Fibroblast of lung (primary cell): ENCODE results near the gene LUC7L. TPM values are rescaled to one million over a fixed set of nuclear protein-coding genes. Genes with fewer than 3 reads are reported as not detected.

Experiments used
- DNase-seq, 2 donors: peaks; one replicate each; pipeline versions ENCODE4 v3.0.0 to v3.0.0-alpha.2; 2010; ENCODE audit warnings: low read depth in 2 of 2
- H2AFZ ChIP-seq: 2 replicates; pipeline ENCODE4 v1.5.1; 2012; ENCODE audit warnings: low read length, control low read depth, inconsistent platforms
- H3K27ac ChIP-seq: 2 replicates; pipeline ENCODE4 v1.5.1; 2011; ENCODE audit warnings: low read length, control low read depth; ENCODE audit not compliant: insufficient read depth
- H3K27me3 ChIP-seq: 2 replicates; pipeline ENCODE4 v1.5.1; 2011; ENCODE audit warnings: mild to moderate bottlenecking, low read length; ENCODE audit not compliant: control insufficient read depth, insufficient read depth
- H3K36me3 ChIP-seq: 2 replicates; pipeline ENCODE4 v1.5.1; 2011; ENCODE audit warnings: low read length; ENCODE audit not compliant: control insufficient read depth, insufficient read depth
- H3K4me1 ChIP-seq: 2 replicates; pipeline ENCODE4 v1.5.1; 2011; ENCODE audit warnings: low read length; ENCODE audit not compliant: control insufficient read depth, insufficient read depth; ENCODE audit errors: extremely low read depth
- H3K4me2 ChIP-seq: 2 replicates; pipeline ENCODE4 v1.5.1; 2011; ENCODE audit warnings: low read length, control low read depth; ENCODE audit not compliant: insufficient read depth; ENCODE audit errors: extremely low read depth
- H3K4me3 ChIP-seq, 4 experiments: fragments of 200-600 bp in 1 of 4; sonication (generic) in 1 of 4; replicated peaks in 1 of 4; 2 replicates each; pipeline ENCODE4 v1.5.1; 2011 to 2016; ENCODE audit warnings: low read length in 4 of 4, low read depth in 3 of 4, mild to moderate bottlenecking in 3 of 4, control low read depth in 2 of 4, inconsistent platforms in 1 of 4, mixed read lengths in 1 of 4; ENCODE audit not compliant: insufficient read depth in 1 of 4; ENCODE audit errors: control extremely low read depth in 1 of 4
- H3K79me2 ChIP-seq: 2 replicates; pipeline ENCODE4 v1.5.1; 2012; ENCODE audit warnings: mild to moderate bottlenecking, low read length, inconsistent platforms; ENCODE audit not compliant: control insufficient read depth, insufficient read depth
- H3K9ac ChIP-seq: 2 replicates; pipeline ENCODE4 v1.5.1; 2011; ENCODE audit warnings: mild to moderate bottlenecking, low read length, control low read depth; ENCODE audit not compliant: insufficient read depth
- H3K9me3 ChIP-seq: 2 replicates; pipeline ENCODE4 v1.5.1; 2012; ENCODE audit warnings: low read depth, low read length; ENCODE audit not compliant: control insufficient read depth, insufficient read depth
- H4K20me1 ChIP-seq: 2 replicates; pipeline ENCODE4 v1.5.1; 2011; ENCODE audit warnings: low read length; ENCODE audit not compliant: control insufficient read depth, insufficient read depth; ENCODE audit errors: extremely low read depth
- CTCF ChIP-seq, 2 donors: IDR thresholded peaks in 1 of 2; conservative IDR thresholded peaks in 1 of 2; 1 replicate in 1 of 2; 2 replicates in 1 of 2; pipeline ENCODE4 v1.5.1; 2011 to 2012; ENCODE audit warnings: low read length in 2 of 2, control low read depth in 1 of 2, inconsistent platforms in 1 of 2, low read depth in 1 of 2, mild to moderate bottlenecking in 1 of 2
- EZH2 ChIP-seq: IDR thresholded peaks from 2 replicates; pipeline ENCODE4 v1.5.1; 2012; ENCODE audit warnings: low read length, control low read depth, mild to moderate bottlenecking; ENCODE audit errors: missing control alignments
- polyA minus RNA-seq: library from RNA; depleted of rRNA, polyadenylated mRNA; stranded (reverse); fragments of >200 nt; gene quantifications from 2 replicates; pipeline ENCODE4 v1.2.3, GENCODE V29; 2011; ENCODE audit warnings: low replicate concordance
- polyA plus RNA-seq, 2 donors: library from polyadenylated mRNA; depleted of rRNA in 1 of 2; stranded (reverse) in 1 of 2; unstranded in 1 of 2; fragments of >200 nt; gene quantifications; 2 replicates each; pipeline ENCODE4 v1.2.1, GENCODE V29; 2011 to 2012; ENCODE audit warnings: missing spikeins in 1 of 2
- total RNA-seq: library from RNA; depleted of rRNA; stranded (reverse); fragments of >200 nt; gene quantifications from 2 replicates; pipeline ENCODE4 v1.2.1, GENCODE V29; 2014

The LUC7L gene
- total RNA-seq (32.4 and 38.0 TPM in 2 replicates), polyA plus RNA-seq (30.9 and 31.1 TPM in 2 replicates), polyA minus RNA-seq (3.0 and 4.1 TPM in 2 replicates)
- 27.7 and 34.4 TPM in 2 replicates for polyA plus RNA-seq (2012)

- H3K79me2 ChIP-seq, result peaks cover 32% of the 10 kb centered on the region
- peak within 1 kb of the TSS; percentile 93 for H3K27ac ChIP-seq
These were observed at the start of gene LUC7L for GRCh38 chr16:228852-229730. Gene LUC7L, minus strand, starts transcription at chr16:229449. Its CDS starts 110 bp downstream, at chr16:229339.

GRCh38 chr16:278863-279366 lies 49.7 kb upstream of the LUC7L start:
- Histone ChIP-seq H3K27ac (no peak overlapping the region), H3K4me1 (no peaks in the 10 kb centered on the region), H3K79me2 (no peaks in the 10 kb centered on the region), H3K36me3 (no peaks in the 10 kb centered on the region), H2AFZ (no peak overlapping the region), H3K27me3 (peaks cover 13% of the 10 kb centered on the region), H4K20me1 (no peaks in the 10 kb centered on the region), H3K9ac (no peak overlapping the region), H3K4me3 (no peak overlapping the region), H3K4me2 (no peak overlapping the region), H3K9me3 (no peaks in the 10 kb centered on the region)
- peak; percentile 6 to 51 for DNase-seq
- TF ChIP-seq CTCF (conservative IDR thresholded peaks at IDR 0.05 in 1 of 2, IDR thresholded peaks at IDR 0.05 in 1 of 2; ENCODE audit: low read depth in 1 of 2, low read length in 2 of 2) (no peak), EZH2 (no peak)

More at GRCh38 chr16:228852-229730, at the start of gene LUC7L:
- peak within 1 kb of the TSS; percentile 86 for H3K4me2 ChIP-seq
- peaks cover 3% of the 10 kb centered on the region for H3K4me1 ChIP-seq
- H3K27me3 ChIP-seq, result no peaks in the 10 kb centered on the region
- H3K9ac ChIP-seq, result peak within 1 kb of the TSS; percentile 97
- H4K20me1 ChIP-seq, result no peaks in the 10 kb centered on the region
- peak; percentile 84 to 85 for DNase-seq
- peak within 1 kb of the TSS; percentile 81 for H2AFZ ChIP-seq
- no peaks in the 10 kb centered on the region for H3K9me3 ChIP-seq
- H3K4me3 ChIP-seq, result peak within 1 kb of the TSS; percentile 41 to 99 (median 92)
- peaks cover 8% of the 10 kb centered on the region for H3K36me3 ChIP-seq
- no peak for TF ChIP-seq EZH2
- no peak for TF ChIP-seq CTCF (conservative IDR thresholded peaks at IDR 0.05 in 1 of 2, IDR thresholded peaks at IDR 0.05 in 1 of 2; ENCODE audit: low read depth in 1 of 2, low read length in 2 of 2)

- Histone ChIP-seq H3K79me2 (no peaks in the 10 kb centered on the region), H3K4me3 (no peak overlapping the region), H3K27ac (no peak overlapping the region), H3K36me3 (no peaks in the 10 kb centered on the region), H4K20me1 (no peaks in the 10 kb centered on the region), H3K9me3 (no peaks in the 10 kb centered on the region), H3K9ac (no peak overlapping the region), H2AFZ (no peak overlapping the region), H3K4me1 (no peaks in the 10 kb centered on the region), H3K4me2 (no peak overlapping the region), H3K27me3 (peaks cover 11% of the 10 kb centered on the region)
- TF ChIP-seq CTCF (conservative IDR thresholded peaks at IDR 0.05 in 1 of 2, IDR thresholded peaks at IDR 0.05 in 1 of 2; ENCODE audit: low read depth in 1 of 2, low read length in 2 of 2) (no peak), EZH2 (no peak)
- DNase-seq, result no peak
These were observed 47.3 kb upstream of the LUC7L start for GRCh38 chr16:276426-277077.
